Posterior cingulate gyrus (tissue), 11 donors: ENCODE measurements around the gene GNA14.
"Not testable (repeated sequence)": the region's sequence is repeated elsewhere in the genome, so short reads cannot be mapped to it uniquely, and the experiment has no call there.

ENCODE experiments used
- DNase-seq, 10 donors: peaks; one replicate each; pipeline versions ENCODE4 v3.0.0 to v3.0.0-alpha.2; 2020 to 2021; ENCODE audit warnings: mixed read lengths in 3 of 10
- intact Hi-C: fragments of 100-400 bp; cut with DNase I; formaldehyde crosslinking; loops from one replicate; pipeline ENCODE4 v1.15.1; 2023

Gene GNA14

DNA sequence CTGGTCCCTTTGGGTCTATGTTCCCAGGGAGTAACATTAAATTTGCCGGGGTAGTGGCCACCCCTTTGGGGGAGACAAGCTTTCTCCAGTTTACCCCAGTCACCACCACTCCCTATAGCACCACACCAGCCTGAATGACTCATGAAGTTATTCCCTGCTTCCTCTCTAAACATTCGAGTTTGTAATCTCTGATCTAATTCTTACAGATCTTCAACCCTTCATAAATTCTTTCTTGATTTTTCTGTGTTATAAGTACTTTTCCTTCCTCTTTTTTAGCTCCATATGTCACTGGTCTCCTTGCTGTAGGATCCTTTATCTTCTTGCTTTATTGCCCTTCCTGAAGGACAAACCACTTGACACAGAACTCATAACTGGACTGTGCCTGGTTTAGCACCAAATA, 55.6 kb downstream of the GNA14 start:
- no peak for DNase-seq
- intact Hi-C loops: no loop called here

DNA sequence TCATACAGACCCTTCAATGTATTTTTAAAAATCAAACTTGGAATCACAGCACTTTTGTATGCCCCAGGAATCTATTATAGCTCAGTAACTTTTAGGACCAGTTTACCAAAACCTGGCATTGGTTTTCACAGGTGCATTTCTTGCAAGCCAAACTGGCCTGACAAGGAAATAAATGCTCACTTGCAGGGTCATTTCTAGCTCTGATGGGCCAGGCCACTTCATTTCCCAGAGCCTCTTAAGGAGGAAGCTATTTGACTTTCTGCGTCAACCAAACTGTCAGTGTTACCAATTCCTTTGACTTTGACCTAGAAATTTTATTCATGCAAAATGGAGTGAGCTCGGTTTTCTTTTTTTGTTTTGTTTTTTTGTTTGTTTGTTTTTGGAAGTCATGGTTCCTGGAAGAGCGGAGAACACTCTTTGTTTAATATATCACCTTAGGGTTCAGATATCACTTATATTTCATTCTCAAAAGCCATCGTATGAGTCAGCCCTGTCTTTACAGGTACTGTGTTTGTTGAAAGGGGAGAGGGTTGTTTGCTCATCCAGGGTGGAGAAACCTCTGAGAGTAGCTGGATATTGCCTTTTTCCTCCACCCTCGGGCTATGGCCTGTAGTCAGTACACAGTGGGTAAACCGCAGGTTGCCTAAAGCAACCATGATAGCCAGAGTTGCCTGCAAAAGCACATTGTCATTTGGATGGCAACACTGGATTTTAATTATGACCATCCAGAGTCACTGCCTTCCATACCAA, 58.9 kb downstream of the GNA14 start:
- intact Hi-C loops: no loop called here
- DNase-seq: no peak

DNA sequence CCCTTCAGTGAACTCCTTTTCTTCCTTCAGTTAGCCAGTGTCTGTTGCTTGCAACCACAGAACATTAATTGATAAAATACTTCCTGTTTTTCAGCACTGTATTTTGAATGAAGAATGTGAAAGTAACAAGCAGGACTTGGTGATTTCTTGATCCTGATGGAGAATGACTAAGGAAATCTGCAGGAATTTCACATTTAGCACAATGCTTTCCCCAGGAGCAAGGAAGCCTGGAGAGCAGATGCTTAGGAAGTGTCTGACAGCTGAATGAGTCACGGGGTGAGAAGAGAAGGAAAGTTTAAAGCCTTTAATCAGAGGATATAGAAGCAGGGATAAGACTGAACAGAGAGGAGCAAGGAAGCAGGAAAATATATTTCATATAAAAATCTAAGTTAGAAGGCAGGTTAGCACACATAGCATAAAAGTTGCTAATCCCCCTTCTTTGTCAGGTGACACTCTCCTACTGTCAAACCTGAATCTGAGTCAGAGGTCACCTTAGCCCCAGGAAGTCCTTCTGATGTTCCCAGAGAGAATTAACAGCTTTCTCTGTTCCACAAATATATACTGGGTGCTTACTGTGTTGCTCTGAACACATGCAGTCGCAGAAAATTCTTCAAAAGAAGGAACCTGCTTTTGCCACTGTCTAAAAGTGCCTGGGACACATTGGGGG, 59.7 kb downstream of the GNA14 start:
- intact Hi-C loops: no loop called here
- no peak for DNase-seq

DNA sequence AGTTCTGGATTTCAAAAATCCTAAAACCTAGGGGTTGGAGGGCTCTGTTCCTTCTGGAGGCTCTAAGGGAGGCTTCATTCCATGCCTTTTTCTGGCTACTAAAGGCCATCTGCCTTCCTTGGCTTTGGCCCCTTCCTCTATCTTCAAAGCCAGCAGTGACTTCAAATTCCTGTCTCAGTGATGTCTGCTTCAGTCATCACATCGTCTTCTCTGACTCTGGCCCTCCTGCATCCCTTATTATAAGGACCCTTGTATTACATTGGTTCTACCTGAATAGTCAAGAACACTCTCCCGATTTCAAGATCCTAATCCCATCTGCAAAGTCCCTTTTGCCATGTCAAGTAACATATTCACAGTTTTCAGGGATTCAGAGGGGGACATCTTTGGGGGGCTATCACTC, 60.3 kb downstream of the GNA14 start:
- intact Hi-C loops: no loop called here
- no peak for DNase-seq

DNA sequence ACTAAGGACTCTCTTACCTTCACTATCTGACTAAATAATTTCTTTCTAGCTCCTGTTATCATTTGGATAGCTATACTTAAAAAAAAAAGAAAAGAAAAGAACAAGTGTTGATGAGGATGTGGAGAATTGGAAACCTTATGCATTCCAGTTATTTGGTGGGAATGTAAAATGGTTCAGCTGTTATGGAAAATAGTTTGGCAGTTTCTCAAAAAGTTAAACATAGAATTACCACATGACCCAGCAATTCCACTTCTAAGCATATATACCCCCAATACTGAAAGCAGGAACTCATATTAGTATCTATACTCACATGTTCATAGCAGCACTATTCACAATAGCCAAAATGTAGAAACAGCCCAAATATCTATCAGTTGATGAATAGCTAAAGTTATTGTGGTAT, 61.1 kb downstream of the GNA14 start:
- no peak for DNase-seq
- intact Hi-C loops: no loop called here

DNA sequence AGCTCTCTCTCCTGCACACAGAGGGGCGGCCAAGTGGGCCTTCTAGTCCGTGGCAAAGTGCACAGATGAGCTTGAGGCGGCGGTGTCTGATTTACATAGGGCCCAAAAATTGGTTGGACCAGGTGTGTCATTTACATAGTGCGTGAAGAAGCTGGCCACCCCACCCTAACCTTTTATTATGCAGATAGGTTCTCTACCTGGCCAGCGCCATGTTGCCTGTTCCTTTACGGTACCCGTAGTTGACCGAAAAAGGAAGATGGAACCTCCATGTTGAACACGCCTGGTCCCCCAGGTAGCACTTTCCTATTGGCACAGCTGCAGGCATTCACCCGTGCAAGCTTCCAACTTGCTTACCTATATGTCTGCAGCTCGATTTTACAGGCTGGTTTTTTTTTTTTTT, 61.5 kb downstream of the GNA14 start:
- intact Hi-C loops: no loop called here
- no peak for DNase-seq

DNA sequence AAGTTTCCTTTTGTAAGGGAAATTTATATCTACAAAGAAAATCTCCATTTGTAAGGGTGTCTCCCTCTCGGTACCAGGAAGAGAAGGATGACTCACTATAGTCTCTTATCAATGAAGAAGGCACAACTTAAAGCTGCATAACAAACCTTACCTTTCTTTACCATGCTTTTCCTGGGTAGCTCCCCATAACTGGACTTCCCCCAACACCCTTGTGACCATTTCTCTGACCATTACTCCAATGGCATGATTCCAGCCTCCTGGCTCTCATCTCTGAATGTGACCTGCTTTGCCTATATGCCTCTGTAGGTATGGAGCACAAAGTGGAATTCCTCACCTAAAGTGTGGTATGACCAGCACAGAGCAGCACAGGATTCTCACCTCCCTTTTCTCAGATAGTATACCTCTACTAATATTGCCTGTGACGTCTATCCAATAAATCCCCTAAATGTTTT, 62.8 kb downstream of the GNA14 start:
- intact Hi-C loops: no loop called here
- DNase-seq: no peak

DNA sequence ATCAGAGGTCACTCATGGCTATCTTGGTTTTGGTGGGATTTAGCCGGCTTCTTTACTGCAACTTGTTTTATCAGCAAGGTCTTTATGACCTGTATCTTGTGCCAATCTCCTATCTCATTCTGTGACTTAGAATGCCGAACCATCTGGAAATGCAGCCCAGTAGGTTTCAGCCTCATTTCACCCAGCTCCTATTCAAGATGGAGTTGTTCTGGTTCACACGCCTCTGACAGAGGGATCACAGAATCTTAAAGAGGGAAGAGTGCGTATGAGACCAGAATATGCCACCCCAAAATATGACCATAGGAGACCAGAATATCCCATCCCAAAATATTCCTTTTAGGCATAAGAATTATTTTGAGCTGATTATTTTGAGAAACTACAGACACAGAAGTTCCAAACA, 63.2 kb downstream of the GNA14 start:
- intact Hi-C loops: not testable (repeated sequence)

DNA sequence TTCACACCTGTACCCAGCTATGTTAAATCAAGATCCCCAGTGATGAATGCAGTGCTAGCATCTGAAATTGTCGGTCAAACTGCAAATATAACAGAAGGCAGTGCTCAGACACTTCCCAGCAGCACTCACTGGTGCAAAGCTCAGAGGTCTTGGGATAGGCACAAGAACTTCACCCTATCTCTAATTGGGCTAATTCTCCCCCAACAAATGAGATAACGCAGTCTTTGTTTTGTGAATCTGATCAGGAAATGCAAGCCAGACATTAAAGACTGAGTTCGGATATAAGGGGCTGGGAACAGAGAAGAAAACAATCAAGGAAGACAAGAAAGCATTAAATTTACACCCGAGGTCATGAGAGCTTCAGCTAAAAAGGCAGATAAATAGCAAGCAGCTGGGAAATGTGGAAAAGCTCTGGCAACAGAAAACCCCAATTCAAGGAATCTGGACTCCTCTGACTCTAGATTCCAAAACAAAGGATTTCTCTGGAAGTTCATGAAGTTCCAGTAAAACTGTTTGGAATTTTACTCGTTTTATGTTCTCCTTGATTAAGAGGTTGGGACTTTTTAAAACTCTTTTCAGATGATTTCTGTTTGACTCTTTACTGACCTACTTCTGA, 65.1 kb downstream of the GNA14 start:
- intact Hi-C loops: no loop called here
- no peak for DNase-seq

More for the DNA sequence above, 63.2 kb downstream of the GNA14 start:
- DNase-seq: not testable (repeated sequence)

DNA sequence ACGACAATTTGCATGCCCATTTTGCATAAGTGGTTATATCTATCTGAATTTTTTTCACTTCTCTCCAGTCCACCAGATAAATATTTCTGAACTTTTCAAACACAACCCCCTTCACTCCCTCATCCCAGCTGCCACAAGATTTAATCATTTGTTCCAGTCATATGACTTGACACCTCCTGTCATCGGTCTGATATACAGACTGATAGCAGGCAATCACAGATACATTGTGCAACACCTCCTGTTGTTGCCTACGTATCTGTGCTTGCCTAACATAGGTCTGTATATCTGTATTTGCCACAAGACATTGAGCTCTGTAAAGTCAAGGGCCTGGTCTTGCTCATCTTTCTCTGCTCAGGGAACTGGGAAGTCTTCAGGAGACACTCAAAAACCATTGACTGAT, 65.6 kb downstream of the GNA14 start:
- intact Hi-C loops: no loop called here
- DNase-seq: no peak

DNA sequence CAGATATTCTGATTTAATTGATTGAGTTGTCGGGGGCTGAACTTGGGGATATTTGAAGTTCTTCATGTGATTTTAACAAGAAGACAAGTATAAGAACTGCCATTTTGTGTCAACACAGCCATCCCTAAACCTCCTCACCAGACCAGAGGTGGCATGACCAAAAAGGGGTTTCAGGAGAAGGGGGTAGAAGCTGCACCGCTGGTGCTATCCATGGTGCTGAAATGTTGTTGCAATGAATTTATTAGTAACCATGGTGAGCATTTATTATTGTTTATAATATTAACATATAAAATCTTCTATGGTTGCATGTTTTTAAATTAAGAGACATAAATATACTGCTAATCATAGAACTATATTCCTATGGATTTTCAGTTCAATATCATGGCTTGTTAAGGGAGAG, 72.3 kb downstream of the GNA14 start:
- DNase-seq: no peak

DNA sequence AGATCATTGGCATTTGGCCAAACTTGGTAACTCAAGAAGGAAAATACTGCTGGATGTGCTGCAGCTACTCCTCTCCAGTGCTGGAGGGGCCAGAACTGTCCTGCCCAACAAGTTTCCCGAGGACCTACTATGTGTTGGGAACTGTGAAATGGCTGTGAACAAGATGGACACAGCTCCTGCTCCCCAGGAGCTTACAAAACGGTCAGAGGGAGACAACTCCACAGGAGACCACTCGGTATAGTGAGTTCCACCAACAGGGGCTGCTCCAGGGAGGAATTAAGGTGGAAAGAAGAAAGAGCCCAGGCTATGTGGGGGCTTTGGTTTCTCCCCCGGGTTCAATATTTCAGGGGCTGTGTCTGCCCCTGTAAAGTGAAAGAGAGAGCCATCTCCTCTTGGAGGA, 78.8 kb downstream of the GNA14 start:
- DNase-seq: no peak

More for the DNA sequence above, 72.3 kb downstream of the GNA14 start:
- intact Hi-C loops: no loop called here

DNA sequence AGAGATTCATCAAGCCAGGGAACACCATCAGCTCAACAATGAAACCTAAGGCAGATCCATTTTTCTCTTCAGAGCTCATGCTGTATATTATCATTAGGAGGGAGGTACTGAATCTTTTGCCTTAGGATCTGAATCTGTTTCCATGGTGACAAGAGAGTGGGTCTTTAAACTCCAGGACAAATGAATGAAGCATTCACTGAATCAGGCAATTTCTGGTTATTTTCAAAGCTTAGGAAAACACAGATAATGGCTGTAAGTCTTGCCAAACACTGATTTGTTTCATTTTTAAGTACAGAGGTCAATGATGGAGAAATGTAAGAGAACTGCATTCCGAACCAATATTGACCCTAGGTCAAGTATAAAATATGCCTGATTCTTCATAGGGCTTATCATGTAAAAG, 84.9 kb downstream of the GNA14 start:
- intact Hi-C loops: no loop called here
- DNase-seq: no peak

More for the DNA sequence above, 78.8 kb downstream of the GNA14 start:
- intact Hi-C loops: no loop called here

DNA sequence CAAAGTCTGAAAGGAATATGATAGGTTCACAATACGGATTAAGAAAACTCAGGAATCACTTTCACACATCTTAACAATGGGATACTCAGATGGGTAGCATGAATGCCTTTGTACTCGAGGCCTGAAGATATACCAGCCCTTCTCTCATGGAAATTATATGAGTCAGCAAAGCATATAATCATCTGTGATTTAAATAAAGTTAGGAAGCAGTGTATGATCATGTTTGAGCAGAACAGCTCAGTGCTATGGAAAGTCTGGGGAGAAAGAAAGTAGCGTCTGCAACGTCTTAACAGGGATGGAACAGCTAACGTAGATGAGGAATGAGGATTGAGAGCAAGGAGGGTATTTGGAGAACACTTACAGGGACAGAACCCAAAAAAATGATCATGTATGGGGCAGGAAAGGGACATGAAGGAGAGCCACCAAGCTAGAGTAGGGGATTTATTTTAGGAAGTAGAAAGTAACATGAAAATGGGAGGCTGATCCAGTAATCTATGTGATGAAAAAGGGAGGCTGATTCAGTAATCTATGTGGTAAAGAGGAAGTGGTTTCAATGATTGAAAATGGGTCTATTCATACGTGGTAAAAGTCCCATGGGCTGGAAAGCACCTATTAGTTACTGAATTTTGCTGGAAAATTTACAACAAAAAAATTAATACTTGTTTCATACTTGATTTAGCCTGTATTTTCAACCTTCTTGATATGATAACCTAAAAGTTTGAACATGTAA, 85.9 kb downstream of the GNA14 start:
- DNase-seq: no peak
- intact Hi-C loops: no loop called here

DNA sequence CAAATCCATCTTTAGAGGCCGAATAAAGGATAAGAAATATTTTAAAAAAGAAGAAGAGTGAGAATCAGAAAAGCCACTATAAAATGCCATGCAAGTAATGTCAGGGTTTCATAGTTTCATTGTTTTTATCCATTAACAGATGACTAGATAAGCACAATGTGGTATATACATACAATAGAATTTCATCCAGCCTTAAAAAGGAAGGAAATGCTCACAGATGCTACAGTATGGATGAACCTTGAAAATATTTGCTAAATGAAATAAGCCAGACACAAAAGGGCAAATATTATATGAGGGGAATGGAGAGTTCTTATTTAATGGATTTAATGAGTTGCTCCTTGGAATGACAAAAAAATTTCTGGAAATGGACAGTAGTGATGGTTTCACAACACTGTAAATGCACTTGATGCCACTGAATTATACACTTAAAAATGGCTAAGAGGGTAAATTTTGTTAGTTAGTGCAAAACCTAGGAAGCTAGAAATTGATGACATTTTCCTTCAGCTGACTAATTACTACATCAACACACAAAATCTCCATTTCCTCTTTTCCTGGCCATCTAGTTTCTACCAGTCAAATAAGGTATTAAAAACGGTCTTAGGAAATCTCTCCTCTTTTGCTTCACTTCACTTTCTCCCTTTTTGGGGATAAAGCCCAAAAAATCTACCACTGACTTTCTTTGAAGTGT, 86.6 kb downstream of the GNA14 start:
- DNase-seq: no peak
- intact Hi-C loops: no loop called here

DNA sequence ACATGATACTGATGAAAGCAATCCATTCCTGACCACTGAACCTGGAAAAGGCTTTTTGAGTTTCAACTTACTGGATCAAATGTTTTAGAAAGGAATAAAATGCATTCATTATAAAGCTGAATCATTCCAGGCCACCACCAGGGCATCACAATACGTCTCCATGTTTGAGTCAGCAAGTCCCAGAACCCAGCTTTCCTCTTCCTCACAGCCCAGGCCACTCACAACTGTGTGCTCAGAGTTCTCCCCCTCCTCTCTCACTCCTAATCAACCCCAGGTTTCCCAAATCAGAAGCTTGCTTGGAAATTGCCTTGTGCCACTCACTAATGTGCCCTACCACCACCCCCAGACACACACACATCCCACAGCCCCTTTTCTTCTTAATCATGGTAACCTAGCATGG, 91.7 kb downstream of the GNA14 start:
- DNase-seq: no peak
- intact Hi-C loops: no loop called here

DNA sequence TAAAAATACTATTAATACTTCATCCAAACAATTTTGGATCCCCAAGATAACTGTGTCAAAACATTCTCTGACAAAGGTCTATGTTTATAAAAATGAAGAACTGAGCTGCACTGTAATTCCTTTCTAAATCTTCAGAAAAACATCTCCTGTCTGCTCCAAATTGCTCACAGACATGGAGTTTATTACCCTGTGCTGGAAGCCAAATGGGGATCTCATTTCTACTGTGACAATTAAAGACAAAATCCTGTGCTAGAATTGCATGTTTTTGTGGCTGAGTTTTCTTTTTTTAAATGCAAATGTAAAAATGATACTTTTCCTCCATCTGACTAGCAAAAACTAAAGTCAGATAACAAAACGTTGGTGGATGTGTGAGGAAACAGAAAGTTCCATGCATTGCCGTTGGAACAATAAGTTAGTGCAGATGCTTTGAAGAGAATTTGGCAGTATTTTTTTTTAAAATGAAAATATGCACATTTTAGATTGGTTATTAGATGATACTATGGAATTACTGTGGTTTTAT, 93.5 kb downstream of the GNA14 start:
- intact Hi-C loops: no loop called here
- DNase-seq: no peak

DNA sequence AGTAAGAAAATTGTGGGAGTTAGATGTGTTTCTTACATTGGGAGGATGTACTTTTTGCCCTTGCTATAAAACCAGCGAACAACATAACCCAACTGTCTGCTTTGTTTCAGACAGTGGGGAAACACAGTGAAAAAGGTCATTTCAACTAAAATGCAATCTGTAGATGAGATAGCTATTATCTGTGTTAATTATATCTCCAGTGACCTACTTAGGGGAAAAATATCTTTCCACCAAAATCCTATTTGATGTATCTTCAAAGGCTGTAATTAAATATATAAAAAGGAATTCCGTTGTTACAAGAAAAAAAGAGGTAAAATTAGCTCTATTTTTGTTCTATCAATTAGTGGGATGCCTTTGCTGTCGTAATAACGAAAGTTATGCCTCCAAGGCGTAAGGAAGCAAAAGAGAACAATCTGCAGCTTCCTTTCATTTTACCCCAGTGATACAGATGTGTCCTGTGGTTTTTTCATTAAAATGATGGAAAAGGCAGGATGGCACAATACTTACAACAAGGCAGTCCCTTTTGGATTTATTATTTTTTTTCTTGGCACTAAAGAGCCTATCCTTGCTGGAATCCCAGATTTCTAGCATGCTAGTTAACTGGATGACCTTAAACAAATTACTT, 100.9 kb downstream of the GNA14 start:
- intact Hi-C loops: no loop called here
- DNase-seq: no peak

DNA sequence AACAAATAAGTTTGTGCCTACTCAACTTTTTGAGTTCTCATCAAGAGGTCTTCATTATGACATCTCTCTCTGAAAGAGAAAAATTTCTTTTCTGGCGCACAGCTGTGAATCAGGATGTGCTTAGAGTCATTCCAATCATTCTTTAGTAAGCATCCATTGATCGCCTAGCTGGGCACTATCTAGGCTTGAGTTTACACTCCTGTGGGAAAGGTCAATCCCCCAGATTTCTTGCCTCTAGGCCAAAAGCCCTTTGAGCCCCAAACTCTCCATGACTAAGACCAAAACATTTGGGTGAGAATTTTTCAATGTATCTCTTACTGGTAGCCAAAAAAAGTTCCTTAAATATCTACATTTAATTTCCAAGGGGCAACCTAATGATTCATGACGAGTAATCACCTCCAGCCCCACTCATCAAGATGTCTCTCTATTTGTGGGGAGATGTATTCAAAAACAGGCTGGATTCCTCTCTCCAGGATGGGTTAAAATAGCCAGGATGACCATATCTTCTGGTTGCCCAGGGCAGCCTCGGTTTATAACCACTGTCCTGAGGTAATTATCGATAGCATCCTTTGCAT, 101.7 kb downstream of the GNA14 start:
- DNase-seq: no peak
- intact Hi-C loops: no loop called here

DNA sequence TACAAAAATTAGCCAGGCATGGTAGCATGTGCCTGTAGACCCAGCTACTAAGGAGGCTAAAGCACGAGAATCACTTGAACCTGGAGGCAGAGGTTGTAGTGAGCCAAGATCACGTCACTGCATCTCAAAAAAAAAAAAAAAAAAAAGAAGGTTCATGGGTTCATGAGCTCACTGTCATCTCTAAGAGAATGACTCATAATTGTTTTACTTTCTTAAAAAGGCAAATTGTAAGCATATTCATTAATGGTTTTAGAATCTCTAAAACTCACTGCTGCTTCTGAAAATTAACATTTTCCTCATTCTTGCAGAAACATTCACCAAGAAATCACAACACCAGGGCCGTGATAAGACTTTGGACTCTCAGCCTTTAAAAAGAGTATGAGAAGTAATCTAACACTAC, 103.6 kb downstream of the GNA14 start:
- DNase-seq: no peak
- intact Hi-C loops: no loop called here
